Ramos (cell line): ENCODE results near the gene TMEM8B.

ENCODE experiments used
- in situ Hi-C: fragments of 300-500 bp; cut with MboI; formaldehyde crosslinking; loops from one replicate; pipeline ENCODE4 v1.14.3; 2022; ENCODE audit warnings: low sequenced_read_pairs; ENCODE audit not compliant: unreplicated experiment

The TMEM8B gene

GRCh38 chr9:35810122-35810521 is 18.9 kb upstream of the TMEM8B start:
- in situ Hi-C loops: no loop called here

- in situ Hi-C loops: no loop called here
These were observed 17.5 kb upstream of the TMEM8B start for GRCh38 chr9:35811381-35812024.

- in situ Hi-C loops: no loop called here
These were observed 16.9 kb upstream of the TMEM8B start, which contains the start of gene SPAG8 for GRCh38 chr9:35812025-35812602. TSS of gene SPAG8 (minus strand) at chr9:35812262. CDS start at chr9:35812147, 115 bp downstream.

GRCh38 chr9:35813434-35814105 is 15.5 kb upstream of the TMEM8B start:
- in situ Hi-C loops: no loop called here

- in situ Hi-C loops: no loop called here
These were observed 14.8 kb upstream of the TMEM8B start for GRCh38 chr9:35814106-35814840.

DNA sequence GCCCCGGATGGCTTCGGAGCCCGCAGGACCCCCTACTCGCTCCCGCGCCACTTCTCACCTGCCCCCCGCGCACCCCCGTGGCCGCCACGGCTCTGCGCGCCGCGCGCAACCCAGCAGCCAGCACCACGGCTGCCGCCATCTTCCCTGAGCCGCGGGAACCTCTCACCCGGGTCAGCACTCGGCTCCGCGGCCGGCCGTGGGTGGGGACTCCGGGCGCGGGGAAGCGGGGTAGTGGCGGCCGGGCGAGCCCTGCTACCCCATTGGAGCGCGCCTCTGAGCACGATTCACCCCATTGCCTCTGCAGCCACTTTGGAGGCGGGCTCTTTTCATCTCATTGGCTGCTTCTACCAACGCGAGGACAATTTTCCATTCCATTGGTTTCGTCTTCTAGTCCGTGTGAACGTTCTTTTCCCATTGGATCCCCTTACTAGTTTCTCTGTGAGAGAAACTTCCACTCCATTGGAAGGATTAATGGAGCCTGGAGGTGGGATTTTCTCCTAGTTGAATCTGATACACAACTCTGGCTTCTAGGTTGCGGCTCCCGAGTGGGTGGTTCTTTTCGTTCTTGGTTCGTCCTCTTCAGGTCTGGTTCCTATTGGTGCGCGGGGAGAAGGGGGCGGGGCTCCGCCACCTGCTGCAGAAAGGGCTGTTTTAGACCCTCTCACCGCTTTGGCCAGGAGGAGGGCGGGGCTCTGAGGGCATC is 14.0 kb upstream of the TMEM8B start, which contains the start of gene HINT2:
Gene HINT2, minus strand, starts transcription at position 202 of the 703 bp plus-strand sequence. Its CDS starts 63 bp downstream, at position 139.
- in situ Hi-C loops: no loop called here

DNA sequence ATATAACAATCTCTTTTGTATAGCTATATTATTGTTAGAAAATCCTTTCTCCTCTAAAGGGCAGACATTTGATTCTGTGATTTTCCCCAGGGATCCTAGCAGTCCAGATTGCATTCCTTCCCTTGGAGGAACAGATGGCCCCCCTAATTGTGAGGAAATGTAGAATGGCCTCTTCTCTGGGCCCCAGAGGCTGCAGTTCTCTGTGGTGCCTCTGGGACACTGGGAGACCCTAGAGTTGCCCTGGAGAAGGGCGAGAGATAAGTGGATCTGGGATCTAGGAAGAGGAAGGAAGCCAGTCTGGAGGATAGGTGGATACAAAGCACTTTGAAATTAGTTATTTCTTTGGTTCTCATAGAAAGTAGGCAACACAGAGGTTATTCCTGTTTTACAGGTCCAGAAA is 12.3 kb upstream of the TMEM8B start:
- in situ Hi-C loops: no loop called here

DNA sequence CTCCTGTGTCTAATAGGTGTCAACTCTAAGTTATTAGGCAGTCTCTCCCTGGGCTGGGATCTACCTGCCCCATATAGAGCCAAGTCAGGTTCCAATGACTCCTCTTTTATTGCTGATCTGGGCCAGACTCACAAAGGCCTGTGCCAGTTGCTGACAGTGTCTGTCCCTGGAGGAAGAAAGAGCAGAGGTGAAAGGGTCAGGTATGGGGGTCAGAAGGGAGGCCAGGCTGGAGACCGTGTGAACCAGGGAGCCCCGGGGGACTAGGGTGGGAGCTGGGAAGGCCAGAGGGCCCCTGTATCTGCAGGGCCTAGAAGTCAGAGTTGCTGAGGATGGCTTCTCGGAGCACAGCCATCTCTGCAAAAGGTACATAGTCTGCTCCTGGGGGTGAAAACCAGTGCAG is 10.7 kb upstream of the TMEM8B start:
- in situ Hi-C loops: no loop called here

DNA sequence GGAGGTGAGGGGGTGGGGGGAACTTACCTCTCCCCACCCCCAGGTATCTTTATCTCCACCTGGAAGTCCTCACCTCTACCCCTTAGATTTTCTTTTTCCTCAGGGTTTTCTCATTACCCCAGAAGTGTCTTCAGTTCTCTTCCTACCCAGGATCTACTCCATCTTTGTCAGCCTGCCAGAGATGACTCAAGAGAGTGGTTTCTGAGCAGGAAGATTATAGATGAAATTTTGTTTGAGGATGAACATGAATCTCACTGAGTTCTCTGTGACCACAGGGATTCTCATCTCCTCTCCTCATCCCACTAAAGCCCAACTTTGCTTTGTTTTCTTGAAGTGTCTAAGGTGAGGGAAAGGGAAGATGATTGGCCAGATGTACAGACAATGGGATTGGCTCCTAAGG is 9.0 kb upstream of the TMEM8B start:
- in situ Hi-C loops: no loop called here

- in situ Hi-C loops: no loop called here
These were observed 6.1 kb upstream of the TMEM8B start for GRCh38 chr9:35822926-35823325.

GRCh38 chr9:35826071-35826701 is 2.8 kb upstream of the TMEM8B start:
- in situ Hi-C loops: no loop called here

DNA sequence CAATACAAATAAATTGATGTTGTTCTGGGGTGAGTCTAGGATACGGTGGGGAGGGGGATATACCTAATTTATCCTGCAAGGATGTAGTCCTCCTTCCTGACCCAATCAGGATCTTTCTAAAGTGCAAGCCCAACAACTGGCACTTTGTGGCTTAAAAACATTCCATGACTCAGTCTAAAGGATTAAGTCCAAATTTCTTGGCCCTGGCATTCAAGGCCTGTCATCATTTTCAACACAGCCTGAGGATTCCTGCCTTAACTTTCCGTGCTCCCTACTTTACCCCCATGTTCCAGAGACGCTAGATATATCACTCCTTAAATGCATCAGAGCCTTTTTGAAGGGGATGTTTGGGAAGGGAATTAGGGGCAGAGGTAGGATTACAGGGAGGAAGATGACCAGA is 1.5 kb upstream of the TMEM8B start:
- in situ Hi-C loops: no loop called here

- in situ Hi-C loops: no loop called here
These were observed 328 bp upstream of the TMEM8B start, which contains the start of gene FAM221B for GRCh38 chr9:35828716-35829083. TSS of gene FAM221B (minus strand) at chr9:35828732. CDS start at chr9:35826161, 2,571 bp downstream.

GRCh38 chr9:35829764-35830096 is 702 bp downstream of the TMEM8B start:
- in situ Hi-C loops: no loop called here

DNA sequence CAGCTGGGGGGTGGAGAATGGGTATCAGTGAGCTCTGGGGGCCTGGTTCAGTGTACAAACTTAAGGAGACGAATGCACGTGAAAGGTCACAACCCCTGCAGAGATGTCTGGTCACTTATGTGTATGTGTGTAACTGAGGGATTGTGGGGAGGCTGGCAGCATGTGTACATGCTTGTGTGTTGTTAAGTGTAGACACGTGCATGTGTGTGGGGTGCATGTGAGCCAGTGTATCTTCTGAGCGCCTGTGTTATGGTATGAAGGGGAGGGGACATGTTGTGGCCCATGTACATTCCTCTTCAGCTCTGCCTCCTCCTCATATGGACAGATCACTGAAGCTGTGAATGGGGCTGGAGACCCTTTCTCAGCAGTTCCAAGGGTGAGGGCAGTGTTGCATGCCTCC is 2.0 kb downstream of the TMEM8B start:
- in situ Hi-C loops: no loop called here

GRCh38 chr9:35832814-35833213 is 3.8 kb downstream of the TMEM8B start:
- in situ Hi-C loops: no loop called here

DNA sequence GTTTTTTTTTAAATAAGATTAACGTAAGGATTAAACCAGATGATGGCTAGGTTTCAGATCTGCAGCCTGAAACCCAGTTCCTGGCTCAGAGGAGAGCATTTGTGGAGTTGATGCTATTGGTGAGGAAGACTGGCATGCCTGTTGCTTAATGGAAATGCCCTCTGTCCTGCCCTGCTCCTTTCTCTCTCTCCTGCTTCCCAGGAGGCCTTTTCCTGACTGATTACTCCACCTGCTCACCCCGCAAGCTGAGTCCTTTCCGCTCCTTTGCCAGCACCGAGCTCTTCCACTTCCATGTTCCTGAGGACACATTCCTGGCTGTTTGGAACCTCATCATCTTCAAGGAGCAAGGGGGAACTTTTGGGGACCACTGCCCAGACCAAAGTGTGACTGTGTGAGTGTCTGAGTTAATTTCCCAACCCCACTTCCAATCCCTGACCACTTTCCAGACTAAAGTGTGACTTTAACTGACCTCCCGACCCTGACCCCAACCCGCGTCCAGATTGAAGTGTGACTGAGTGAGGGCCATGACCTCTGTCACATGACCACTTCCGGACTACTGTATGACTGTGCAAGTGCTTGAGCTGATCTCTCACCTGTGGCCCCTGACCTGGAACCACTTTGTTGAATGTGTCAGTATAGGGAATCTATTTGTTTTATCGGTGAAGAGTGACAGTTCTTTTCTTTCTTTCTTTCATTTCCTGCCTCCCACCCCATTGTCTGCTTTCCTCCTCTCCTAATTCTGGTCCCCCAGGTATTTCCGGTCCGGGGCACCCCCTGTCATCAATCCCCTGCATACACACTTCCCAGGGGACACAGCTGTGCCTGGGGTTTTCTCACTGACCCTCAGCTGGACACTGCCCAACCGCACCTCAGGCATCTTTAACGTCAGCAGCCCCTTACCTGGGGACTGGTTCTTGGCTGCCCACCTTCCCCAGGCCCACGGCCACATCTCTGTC is 5.5 kb downstream of the TMEM8B start:
- in situ Hi-C loops: no loop called here

DNA sequence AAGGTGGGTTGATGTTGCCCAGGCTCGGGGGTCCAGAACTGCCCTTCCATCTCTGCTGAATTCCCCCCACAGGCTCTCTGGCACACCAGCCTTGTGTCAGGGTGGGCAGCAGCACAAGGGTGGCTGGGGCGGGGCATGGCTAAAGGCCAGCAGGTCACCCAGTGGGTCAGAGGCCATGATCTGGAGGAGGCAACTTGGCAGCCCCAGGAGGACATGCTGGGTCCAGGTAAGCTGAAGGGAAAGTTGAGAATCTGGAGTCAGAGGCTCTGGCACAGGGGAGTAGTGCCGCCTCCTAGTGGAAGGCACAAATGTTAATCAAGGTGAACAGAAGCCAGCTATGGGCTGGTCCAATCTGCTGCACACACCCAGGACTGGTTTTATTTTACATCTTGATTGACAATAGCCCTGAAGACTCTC is 6.2 kb downstream of the TMEM8B start:
- in situ Hi-C loops: no loop called here

- in situ Hi-C loops: no loop called here
These were observed 6.7 kb downstream of the TMEM8B start for GRCh38 chr9:35835766-35836165.
